Keratinocyte (primary cell): ENCODE data around the gene RBPJL. TPM values are rescaled to one million over a fixed set of nuclear protein-coding genes. Genes with fewer than 3 reads are reported as not detected.
A peak's percentile ranks its signal among the peaks of the same experiment; 100 is the strongest.

Experiments
- DNase-seq: peaks from one replicate; pipeline ENCODE4 v3.0.0-alpha.2; 2011; ENCODE audit warnings: low read depth, missing footprints, low spot score
- FAIRE-seq: peaks from 2 replicates; lab custom pipeline; 2011; peaks lifted over from hg19 to GRCh38; lab: Jason Lieb, UNC
- H2AFZ ChIP-seq: 2 replicates; pipeline ENCODE4 v1.6.0; 2012; ENCODE audit warnings: low read length, control low read depth, inconsistent platforms; ENCODE audit not compliant: control insufficient read depth
- H3K27ac ChIP-seq: 2 replicates; pipeline ENCODE4 v1.5.1; 2011; ENCODE audit warnings: low read length; ENCODE audit not compliant: control insufficient read depth, insufficient read depth
- H3K27me3 ChIP-seq: 3 replicates; pipeline ENCODE4 v1.6.0; 2011; ENCODE audit warnings: low read length; ENCODE audit not compliant: control insufficient read depth, insufficient read depth; ENCODE audit errors: extremely low read depth
- H3K36me3 ChIP-seq, 2 experiments: 2 replicates in 1 of 2; 3 replicates in 1 of 2; pipeline ENCODE4 v1.5.1; 2011; ENCODE audit warnings: low read length in 2 of 2, mild to moderate bottlenecking in 1 of 2; ENCODE audit not compliant: control insufficient read depth in 2 of 2, insufficient read depth in 2 of 2; ENCODE audit errors: extremely low read depth in 1 of 2
- H3K4me1 ChIP-seq: 3 replicates; pipeline ENCODE4 v1.5.1; 2011; ENCODE audit warnings: low read length; ENCODE audit not compliant: control insufficient read depth, insufficient read depth; ENCODE audit errors: extremely low read depth
- H3K4me2 ChIP-seq: 3 replicates; pipeline ENCODE4 v1.6.0; 2011; ENCODE audit warnings: low read depth, low read length; ENCODE audit not compliant: control insufficient read depth, insufficient read depth; ENCODE audit errors: extremely low read depth
- H3K4me3 ChIP-seq, 3 experiments: fragments of 200-600 bp in 1 of 3; sonication (generic) in 1 of 3; 2 replicates in 2 of 3; 3 replicates in 1 of 3; pipeline ENCODE4 v1.5.1; 2011 to 2016; ENCODE audit warnings: low read length in 3 of 3, mild to moderate bottlenecking in 3 of 3, control low read depth in 2 of 3, inconsistent platforms in 1 of 3, low read depth in 1 of 3, mixed read lengths in 1 of 3, mixed run types in 1 of 3, moderate library complexity in 1 of 3; ENCODE audit not compliant: control insufficient read depth in 2 of 3, insufficient read depth in 2 of 3; ENCODE audit errors: extremely low read depth in 1 of 3
- H3K79me2 ChIP-seq: 2 replicates; pipeline ENCODE4 v1.6.0; 2012; ENCODE audit warnings: low read length; ENCODE audit not compliant: control insufficient read depth, insufficient read depth
- H3K9ac ChIP-seq: 3 replicates; pipeline ENCODE4 v1.6.0; 2011; ENCODE audit warnings: low read length; ENCODE audit not compliant: control insufficient read depth, insufficient read depth; ENCODE audit errors: extremely low read depth
- H3K9me1 ChIP-seq: 3 replicates; pipeline ENCODE4 v1.6.0; 2011; ENCODE audit warnings: low read length; ENCODE audit not compliant: control insufficient read depth, insufficient read depth; ENCODE audit errors: extremely low read depth
- H3K9me3 ChIP-seq: 2 replicates; pipeline ENCODE4 v1.5.1; 2012; ENCODE audit warnings: low read depth, low read length; ENCODE audit not compliant: control insufficient read depth
- H4K20me1 ChIP-seq: 3 replicates; pipeline ENCODE4 v1.6.0; 2011; ENCODE audit warnings: low read length; ENCODE audit not compliant: control insufficient read depth, insufficient read depth; ENCODE audit errors: extremely low read depth
- CTCF ChIP-seq, 3 experiments: IDR thresholded peaks in 1 of 3; conservative IDR thresholded peaks in 1 of 3; optimal IDR thresholded peaks in 1 of 3; 2 replicates in 2 of 3; 3 replicates in 1 of 3; pipeline versions ENCODE3 to v1.5.1; 2011; ENCODE audit warnings: low read length in 3 of 3, mild to moderate bottlenecking in 3 of 3, moderate library complexity in 2 of 3, control low read depth in 1 of 3, inconsistent platforms in 1 of 3; ENCODE audit not compliant: insufficient read depth in 2 of 3; ENCODE audit errors: extremely low read depth in 1 of 3
- EZH2 ChIP-seq: IDR thresholded peaks from one replicate; pipeline ENCODE4 v1.6.1; 2012; ENCODE audit warnings: inconsistent platforms, mild to moderate bottlenecking, low read length, moderate library complexity
- dilution Hi-C: fragments of 300-500 bp; cut with MboI; formaldehyde crosslinking; loops from one replicate; pipeline ENCODE4 v1.7.0; 2020; ENCODE audit warnings: low sequenced_read_pairs; ENCODE audit not compliant: extremely low pct_ligation_motif_present
- polyA plus RNA-seq, 5 experiments: library from polyadenylated mRNA; depleted of rRNA in 3 of 5; stranded (reverse) in 3 of 5; stranded (forward) in 1 of 5; unstranded in 1 of 5; fragments of >200 nt; gene quantifications; 1 replicate in 1 of 5; 2 replicates in 3 of 5; 3 replicates in 1 of 5; pipeline versions ENCODE4 v1.2.1 to v1.2.3, GENCODE V29; 2011 to 2012; ENCODE audit warnings: missing spikeins in 2 of 5, low read depth in 1 of 5, low replicate concordance in 1 of 5

Gene RBPJL
- polyA plus RNA-seq, 1 donor (not counting 4 experiments of a cell fraction or from before 2014, with no cell fraction given): not detected

- Histone ChIP-seq H3K4me2 (no peak overlapping the region), H3K9me3 (no peaks in the 10 kb centered on the region), H3K27me3 (peaks cover 12% of the 10 kb centered on the region), H3K4me1 (no peaks in the 10 kb centered on the region), H3K36me3 (no peaks in the 10 kb centered on the region), H3K4me3 (no peak overlapping the region), H4K20me1 (no peaks in the 10 kb centered on the region), H3K9me1 (no peaks in the 10 kb centered on the region), H3K9ac (no peak overlapping the region), H2AFZ (no peak overlapping the region), H3K79me2 (no peaks in the 10 kb centered on the region), H3K27ac (no peak overlapping the region)
- TF ChIP-seq CTCF (optimal IDR thresholded peaks at IDR 0.05 in 1 of 3, IDR thresholded peaks at IDR 0.05 in 1 of 3, conservative IDR thresholded peaks at IDR 0.05 in 1 of 3; ENCODE audit: extremely low read depth in 1 of 3, insufficient read depth in 2 of 3, low read length in 3 of 3) (no peak), EZH2 (no peak)
- dilution Hi-C loops: no loop called here
- FAIRE-seq: no peak
- no peak for DNase-seq
Measured at GRCh38 chr20:45266977-45267376, 39.7 kb upstream of the RBPJL start.

DNA sequence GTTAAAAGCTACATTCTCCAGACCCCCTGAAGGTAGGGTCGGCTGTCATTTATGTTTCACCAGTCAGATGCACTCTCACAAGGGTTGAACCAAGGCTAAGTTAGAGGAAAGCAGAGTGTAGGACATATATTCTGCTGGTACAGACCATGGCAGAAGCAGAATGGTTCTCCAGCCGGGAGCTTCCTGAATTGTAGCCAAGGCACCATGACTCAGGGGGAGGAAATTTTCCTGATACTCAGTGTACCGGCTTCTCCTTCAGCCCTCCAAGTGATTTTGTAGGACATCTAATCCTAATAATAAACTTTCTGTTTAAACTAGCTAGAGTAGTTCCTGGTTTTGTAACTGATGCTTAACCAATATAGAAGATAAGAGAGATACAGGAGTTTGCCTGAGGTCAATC lies 38.1 kb upstream of the RBPJL start:
- H2AFZ ChIP-seq: no peak overlapping the region
- H3K9me1 ChIP-seq: no peaks in the 10 kb centered on the region
- peaks cover 16% of the 10 kb centered on the region for H3K27me3 ChIP-seq
- H3K27ac ChIP-seq: no peak overlapping the region
- dilution Hi-C loops: no loop called here
- no peak overlapping the region for H3K9ac ChIP-seq
- no peaks in the 10 kb centered on the region for H3K9me3 ChIP-seq
- H3K36me3 ChIP-seq: no peaks in the 10 kb centered on the region
- TF ChIP-seq EZH2 (no peak), CTCF (optimal IDR thresholded peaks at IDR 0.05 in 1 of 3, IDR thresholded peaks at IDR 0.05 in 1 of 3, conservative IDR thresholded peaks at IDR 0.05 in 1 of 3; ENCODE audit: extremely low read depth in 1 of 3, insufficient read depth in 2 of 3, low read length in 3 of 3) (no peak)
- no peak overlapping the region for H3K4me2 ChIP-seq
- no peaks in the 10 kb centered on the region for H3K4me1 ChIP-seq
- H4K20me1 ChIP-seq: no peaks in the 10 kb centered on the region
- H3K4me3 ChIP-seq: no peak overlapping the region
- no peaks in the 10 kb centered on the region for H3K79me2 ChIP-seq
- FAIRE-seq (peak; percentile 68), DNase-seq (no peak)
